OCI-LY1 (cell line): ENCODE results near the gene CST3.

Experiments used
- H2AFZ ChIP-seq: fragments of 200-600 bp; sonication (generic), shearing (Covaris generic); 2 replicates; pipeline ENCODE4 v1.6.0; 2014; ENCODE audit warnings: antibody characterized with exemption, mild to moderate bottlenecking, low read length
- H3F3A ChIP-seq: fragments of 200-600 bp; sonication (generic), shearing (Covaris generic); 2 replicates; pipeline ENCODE4 v1.6.0; 2014; ENCODE audit warnings: mild to moderate bottlenecking, antibody characterized with exemption, low read length, moderate library complexity; ENCODE audit not compliant: insufficient read depth
- H3K27ac ChIP-seq: fragments of 200-600 bp; sonication (generic); 2 replicates; pipeline ENCODE4 v1.5.1; 2014; ENCODE audit warnings: low read length, mixed run types, mild to moderate bottlenecking, low read depth; ENCODE audit not compliant: poor library complexity, severe bottlenecking
- H3K27me3 ChIP-seq: fragments of 200-600 bp; sonication (generic); 2 replicates; pipeline ENCODE4 v1.6.0; 2014; ENCODE audit warnings: antibody characterized with exemption, mild to moderate bottlenecking, low read length, moderate library complexity; ENCODE audit not compliant: insufficient read depth
- H3K36me3 ChIP-seq: fragments of 200-600 bp; sonication (generic); 2 replicates; pipeline ENCODE4 v1.6.1; 2014; ENCODE audit warnings: mild to moderate bottlenecking, antibody characterized with exemption, low read length, moderate library complexity, mixed read lengths; ENCODE audit not compliant: insufficient read depth
- H3K4me1 ChIP-seq: fragments of 200-600 bp; sonication (generic); 2 replicates; pipeline ENCODE4 v1.5.1; 2014; ENCODE audit warnings: mild to moderate bottlenecking, low read length, moderate library complexity; ENCODE audit not compliant: insufficient read depth, severe bottlenecking
- H3K4me2 ChIP-seq: fragments of 200-600 bp; sonication (generic), shearing (Covaris generic); 2 replicates; pipeline ENCODE4 v1.6.1; 2014; ENCODE audit warnings: low read length
- H3K4me3 ChIP-seq: fragments of 200-600 bp; sonication (generic); 2 replicates; pipeline ENCODE4 v1.5.1; 2014; ENCODE audit warnings: low read length, low read depth, mild to moderate bottlenecking, mixed read lengths; ENCODE audit not compliant: poor library complexity, severe bottlenecking
- H3K79me2 ChIP-seq: fragments of 200-600 bp; shearing (Covaris generic); 2 replicates; pipeline ENCODE4 v1.6.1; 2016; ENCODE audit warnings: mixed run types, low read length, mixed read lengths; ENCODE audit not compliant: insufficient read depth
- H3K9ac ChIP-seq: fragments of 200-600 bp; sonication (generic), shearing (Covaris generic); 2 replicates; pipeline ENCODE4 v1.6.1; 2014; ENCODE audit warnings: mild to moderate bottlenecking, low read length, mixed read lengths
- H3K9me2 ChIP-seq: fragments of 200-600 bp; sonication (generic), shearing (Covaris generic); 2 replicates; pipeline ENCODE4 v1.6.1; 2014; ENCODE audit warnings: low read depth, mild to moderate bottlenecking, low read length, mixed read lengths
- H3K9me3 ChIP-seq: fragments of 200-600 bp; shearing (Covaris generic); 2 replicates; pipeline ENCODE4 v1.6.1; 2014; ENCODE audit warnings: low read length, mixed read lengths
- H4K20me1 ChIP-seq: fragments of 200-600 bp; sonication (generic), shearing (Covaris generic); 2 replicates; pipeline ENCODE4 v1.6.0; 2016; ENCODE audit warnings: mild to moderate bottlenecking, low read length; ENCODE audit not compliant: insufficient read depth
- CTCF ChIP-seq: fragments of 200-600 bp; sonication (generic), shearing (Covaris generic); IDR thresholded peaks from 2 replicates; pipeline ENCODE4 v1.5.1; 2017; ENCODE audit warnings: mild to moderate bottlenecking, antibody characterized with exemption, low read length, moderate library complexity, mixed read lengths
- EZH2 ChIP-seq: fragments of 200-600 bp; sonication (generic), shearing (Covaris generic); IDR thresholded peaks from 2 replicates; pipeline ENCODE4 v1.8.0; 2017; ENCODE audit warnings: borderline replicate concordance, mixed run types, mild to moderate bottlenecking, antibody characterized with exemption, low read length, moderate library complexity, mixed read lengths

Gene CST3

GRCh38 chr20:23601715-23602114 is 36.0 kb downstream of the CST3 start:
- H3K36me3 ChIP-seq: no peaks in the 10 kb centered on the region
- H3K79me2 ChIP-seq: no peaks in the 10 kb centered on the region
- TF ChIP-seq CTCF (no peak), EZH2 (no peak)
- H3K4me2 ChIP-seq: no peak overlapping the region
- H3K9me2 ChIP-seq: no peaks in the 10 kb centered on the region
- H3K9ac ChIP-seq: no peak overlapping the region
- H4K20me1 ChIP-seq: no peaks in the 10 kb centered on the region
- no peaks in the 10 kb centered on the region for H3K4me1 ChIP-seq
- no peak overlapping the region for H2AFZ ChIP-seq
- no peaks in the 10 kb centered on the region for H3K27me3 ChIP-seq
- H3K4me3 ChIP-seq: no peak overlapping the region
- no peaks in the 10 kb centered on the region for H3K9me3 ChIP-seq
- H3F3A ChIP-seq: no peaks in the 10 kb centered on the region
- no peak overlapping the region for H3K27ac ChIP-seq

- no peaks in the 10 kb centered on the region for H3F3A ChIP-seq
- H3K27ac ChIP-seq: no peak overlapping the region
- no peak overlapping the region for H3K4me2 ChIP-seq
- H3K9ac ChIP-seq: no peak overlapping the region
- no peaks in the 10 kb centered on the region for H3K4me1 ChIP-seq
- H3K79me2 ChIP-seq: no peaks in the 10 kb centered on the region
- no peaks in the 10 kb centered on the region for H4K20me1 ChIP-seq
- no peaks in the 10 kb centered on the region for H3K36me3 ChIP-seq
- H3K27me3 ChIP-seq: no peaks in the 10 kb centered on the region
- H3K4me3 ChIP-seq: no peak overlapping the region
- no peaks in the 10 kb centered on the region for H3K9me2 ChIP-seq
- H3K9me3 ChIP-seq: no peaks in the 10 kb centered on the region
- no peak overlapping the region for H2AFZ ChIP-seq
- no peak for TF ChIP-seq CTCF
- TF ChIP-seq EZH2: no peak
Observed at GRCh38 chr20:23598481-23598880, 39.3 kb downstream of the CST3 start.

GRCh38 chr20:23596579-23597250 is 41.0 kb downstream of the CST3 start:
- Histone ChIP-seq H3K9ac (no peak overlapping the region), H3K4me1 (no peaks in the 10 kb centered on the region), H4K20me1 (no peaks in the 10 kb centered on the region), H3K27ac (no peak overlapping the region), H2AFZ (no peak overlapping the region), H3F3A (no peaks in the 10 kb centered on the region), H3K36me3 (no peaks in the 10 kb centered on the region), H3K27me3 (no peaks in the 10 kb centered on the region), H3K4me3 (no peak overlapping the region), H3K79me2 (no peaks in the 10 kb centered on the region), H3K4me2 (no peak overlapping the region), H3K9me3 (no peaks in the 10 kb centered on the region), H3K9me2 (no peaks in the 10 kb centered on the region)
- TF ChIP-seq CTCF (no peak), EZH2 (no peak)
